Activated CD4-positive, alpha-beta T cell treated with anti-CD3 and anti-CD28 coated beads, Interleukin-2, amount 10 ng/mL, durations not matched to agents 7 days and 5 days (primary cell): Measurements from ENCODE around the gene FUBP1. TPM values are rescaled to one million over a fixed set of nuclear protein-coding genes. Genes with fewer than 3 reads are reported as not detected.

Experiments used
- CTCF ChIA-PET: fragments of 350-600 bp; sonication (Branson Sonifier 250); formaldehyde crosslinking; loops from one replicate; lab custom pipeline; 2021; ENCODE audit warnings: antibody characterized with exemption; lab: Charles Lee
- POLR2A ChIA-PET: fragments of 350-600 bp; sonication (Branson Sonifier 250); formaldehyde crosslinking; loops from one replicate; lab custom pipeline; 2021; ENCODE audit warnings: antibody characterized with exemption; lab: Charles Lee
- DNase-seq: peaks from one replicate; pipeline ENCODE4 v3.0.0-alpha.2; 2020
- H3K27ac Mint-ChIP-seq: one replicate; pipeline ENCODE4 v1.8.0; 2021; ENCODE audit warnings: mild to moderate bottlenecking, moderate library complexity, mixed read lengths
- H3K27me3 Mint-ChIP-seq: one replicate; pipeline ENCODE4 v1.8.0; 2021; ENCODE audit warnings: mixed read lengths
- H3K36me3 Mint-ChIP-seq: one replicate; pipeline ENCODE4 v1.8.0; 2021; ENCODE audit warnings: low read depth, mixed read lengths
- H3K4me1 Mint-ChIP-seq: one replicate; pipeline ENCODE4 v1.8.0; 2021; ENCODE audit warnings: mixed read lengths
- H3K4me3 Mint-ChIP-seq: one replicate; pipeline ENCODE4 v1.8.0; 2021; ENCODE audit warnings: mild to moderate bottlenecking, moderate library complexity, mixed read lengths
- H3K9me3 Mint-ChIP-seq: one replicate; pipeline ENCODE4 v1.8.0; 2021; ENCODE audit warnings: mixed read lengths
- total RNA-seq, 2 experiments: library from RNA; stranded (reverse); gene quantifications; one replicate each; pipeline ENCODE4 v1.2.3, GENCODE V29; 2021

The FUBP1 gene
- total RNA-seq, 2 experiments from 2014 or later: 193 to 217 TPM

DNA sequence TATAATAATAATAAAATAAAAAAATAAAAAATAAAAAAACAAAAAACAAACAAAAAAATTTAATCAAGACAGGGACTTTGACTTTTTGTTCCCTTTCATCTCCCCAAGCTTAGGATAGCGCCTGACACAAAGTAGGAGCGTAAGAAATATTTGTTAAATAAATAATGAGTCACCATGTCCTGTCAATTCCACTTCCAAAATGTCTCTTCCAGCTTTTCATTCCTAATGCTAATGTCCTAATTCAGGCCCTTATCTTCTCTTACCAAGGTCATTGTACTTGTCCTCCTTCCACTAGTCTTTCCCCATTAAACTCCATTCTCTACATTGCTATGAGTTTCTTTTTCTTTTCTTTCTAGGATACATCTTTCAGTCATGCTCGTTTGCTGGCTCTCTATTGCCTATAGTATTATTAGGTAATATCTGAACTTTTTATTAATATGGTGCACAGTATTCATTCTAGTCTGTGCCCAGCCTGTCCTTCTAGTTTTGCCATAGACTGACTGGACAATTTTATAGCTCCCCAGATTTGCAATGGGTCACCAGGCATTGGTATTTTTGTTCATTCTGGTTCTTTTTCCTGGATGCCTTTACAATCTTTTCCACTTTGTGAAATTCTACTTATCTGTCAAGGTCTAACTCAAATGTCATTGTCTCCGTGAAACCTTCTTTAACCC, 79.1 kb downstream of the FUBP1 start:
- ChIA-PET POLR2A (no interaction called here), CTCF (interaction anchor here (0.5 kb wide), 1 partner anchor 96 kb away, joined by 4 read pairs; no protein-coding TSS in a partner anchor)
- no peak overlapping the region for H3K27ac Mint-ChIP-seq
- no peaks in the 10 kb centered on the region for H3K4me1 Mint-ChIP-seq
- H3K27me3 Mint-ChIP-seq: peaks cover 4% of the 10 kb centered on the region
- H3K36me3 Mint-ChIP-seq: no peaks in the 10 kb centered on the region
- no peaks in the 10 kb centered on the region for H3K9me3 Mint-ChIP-seq
- H3K4me3 Mint-ChIP-seq: no peak overlapping the region
- DNase-seq: no peak

Other genes with a start within 250 kb of the FUBP1 start
- 10 to 100 TPM; 57.7 to 58.6 TPM for gene USP33, start 219.2 kb downstream of the FUBP1 start, total RNA-seq
- gene MIGA1, start 199.4 kb downstream of the FUBP1 start, total RNA-seq: 10 to 100 TPM; 10.5 to 10.8 TPM
- gene NEXN, start 90.4 kb downstream of the FUBP1 start, total RNA-seq: 1 to 10 TPM; 5.3 to 5.7 TPM
- gene DNAJB4, start 25.9 kb upstream of the FUBP1 start, total RNA-seq: 10 to 100 TPM; 11.5 to 13.2 TPM
- under 1 TPM; 0.08 to 0.10 TPM for gene GIPC2, start 66.9 kb upstream of the FUBP1 start, total RNA-seq